SK-N-SH treated with all-trans-retinoic acid at 6 μM for 48 hours (cell line): ENCODE measurements around the gene ANKHD1.

ENCODE experiments used
- ATAC-seq: fragments of 200-7000 bp; cut with Tn5 transposase; 3 replicates; pipeline ENCODE4 v1.9.1; 2020; ENCODE audit warnings: mild to moderate bottlenecking, moderate library complexity
- ARNTL ChIP-seq: fragments of 450-650 bp; formaldehyde crosslinking; IDR thresholded peaks from 2 replicates; pipeline ENCODE4 v1.5.0; 2020; ENCODE audit warnings: low read depth, mild to moderate bottlenecking, moderate library complexity, borderline replicate concordance
- CSDC2 ChIP-seq: fragments of 250-450 bp; sonication (Bioruptor Pico); IDR thresholded peaks from 2 replicates; pipeline ENCODE4 v1.5.0; 2020; ENCODE audit warnings: mild to moderate bottlenecking, moderate library complexity
- CSRNP3 ChIP-seq: fragments of 250-450 bp; sonication (Bioruptor Pico); IDR thresholded peaks from 2 replicates; pipeline ENCODE4 v1.5.1; 2021; ENCODE audit warnings: mild to moderate bottlenecking, moderate library complexity
- ESRRG ChIP-seq: fragments of 250-450 bp; sonication (Bioruptor Pico); IDR thresholded peaks from 2 replicates; pipeline ENCODE4 v1.6.1; 2021; ENCODE audit warnings: mild to moderate bottlenecking
- GLIS3 ChIP-seq: fragments of 250-450 bp; sonication (Bioruptor Pico); IDR thresholded peaks from 2 replicates; pipeline ENCODE4 v1.5.0; 2020; ENCODE audit warnings: mild to moderate bottlenecking, moderate library complexity
- ISL1 ChIP-seq: fragments of 250-450 bp; sonication (Bioruptor Pico); IDR thresholded peaks from 2 replicates; pipeline ENCODE4 v2.1.2; 2022; ENCODE audit warnings: mild to moderate bottlenecking, moderate library complexity
- OSR1 ChIP-seq: fragments of 250-450 bp; sonication (Bioruptor Pico); IDR thresholded peaks from 2 replicates; pipeline ENCODE4 v1.8.0; 2022; ENCODE audit warnings: moderate library complexity, mild to moderate bottlenecking, inconsistent platforms
- PATZ1 ChIP-seq: fragments of 250-450 bp; sonication (Bioruptor Pico); IDR thresholded peaks from 2 replicates; pipeline ENCODE4 v1.8.0; 2020; ENCODE audit warnings: mild to moderate bottlenecking, moderate library complexity, borderline replicate concordance
- PPARA ChIP-seq: fragments of 250-450 bp; sonication (Bioruptor Pico); IDR thresholded peaks from 2 replicates; pipeline ENCODE4 v1.5.0; 2020; ENCODE audit warnings: mild to moderate bottlenecking, borderline replicate concordance
- RARB ChIP-seq: fragments of 250-450 bp; sonication (Bioruptor Pico); IDR thresholded peaks from 2 replicates; pipeline ENCODE4 v1.8.0; 2021; ENCODE audit warnings: mild to moderate bottlenecking, moderate library complexity
- SNAI2 ChIP-seq: fragments of 250-450 bp; sonication (Bioruptor Pico); IDR thresholded peaks from 2 replicates; pipeline ENCODE4 v1.5.0; 2020; ENCODE audit warnings: mild to moderate bottlenecking, moderate library complexity
- TSHZ2 ChIP-seq: fragments of 250-450 bp; sonication (Bioruptor Pico); IDR thresholded peaks from 2 replicates; pipeline ENCODE4 v1.5.0; 2020; ENCODE audit warnings: mild to moderate bottlenecking, moderate library complexity
- ZC3H10 ChIP-seq: fragments of 250-450 bp; sonication (Bioruptor Pico); IDR thresholded peaks from 2 replicates; pipeline ENCODE4 v1.5.1; 2021; ENCODE audit warnings: mild to moderate bottlenecking, moderate library complexity
- ZFP30 ChIP-seq: fragments of 450-650 bp; formaldehyde crosslinking; IDR thresholded peaks from 2 replicates; pipeline ENCODE4 v1.5.0; 2022; ENCODE audit warnings: mild to moderate bottlenecking, moderate library complexity
- ZNF565 ChIP-seq: fragments of 450-650 bp; formaldehyde crosslinking; conservative IDR thresholded peaks from 2 replicates; pipeline ENCODE4 v1.5.0; 2020; ENCODE audit warnings: low read depth, mild to moderate bottlenecking, moderate library complexity
- ZNF70 ChIP-seq: fragments of 450-650 bp; formaldehyde crosslinking; IDR thresholded peaks from 2 replicates; pipeline ENCODE4 v1.5.0; 2020; ENCODE audit warnings: mild to moderate bottlenecking, moderate library complexity
- ZNF8 ChIP-seq: fragments of 450-650 bp; formaldehyde crosslinking; IDR thresholded peaks from 2 replicates; pipeline ENCODE4 v1.5.0; 2020; ENCODE audit warnings: mild to moderate bottlenecking, moderate library complexity
- TF ChIP-seq, protein P1 (sequence below): fragments of 250-450 bp; sonication (Bioruptor Pico); IDR thresholded peaks from 2 replicates; pipeline ENCODE4 v1.5.1; 2020; ENCODE audit warnings: low read depth, mild to moderate bottlenecking, moderate library complexity
- TF ChIP-seq, protein P2 (sequence below): fragments of 250-450 bp; sonication (Bioruptor Pico); IDR thresholded peaks from 2 replicates; pipeline ENCODE4 v1.8.0; 2021; ENCODE audit warnings: low read depth, mild to moderate bottlenecking, moderate library complexity, borderline replicate concordance

ANKHD1 gene

DNA sequence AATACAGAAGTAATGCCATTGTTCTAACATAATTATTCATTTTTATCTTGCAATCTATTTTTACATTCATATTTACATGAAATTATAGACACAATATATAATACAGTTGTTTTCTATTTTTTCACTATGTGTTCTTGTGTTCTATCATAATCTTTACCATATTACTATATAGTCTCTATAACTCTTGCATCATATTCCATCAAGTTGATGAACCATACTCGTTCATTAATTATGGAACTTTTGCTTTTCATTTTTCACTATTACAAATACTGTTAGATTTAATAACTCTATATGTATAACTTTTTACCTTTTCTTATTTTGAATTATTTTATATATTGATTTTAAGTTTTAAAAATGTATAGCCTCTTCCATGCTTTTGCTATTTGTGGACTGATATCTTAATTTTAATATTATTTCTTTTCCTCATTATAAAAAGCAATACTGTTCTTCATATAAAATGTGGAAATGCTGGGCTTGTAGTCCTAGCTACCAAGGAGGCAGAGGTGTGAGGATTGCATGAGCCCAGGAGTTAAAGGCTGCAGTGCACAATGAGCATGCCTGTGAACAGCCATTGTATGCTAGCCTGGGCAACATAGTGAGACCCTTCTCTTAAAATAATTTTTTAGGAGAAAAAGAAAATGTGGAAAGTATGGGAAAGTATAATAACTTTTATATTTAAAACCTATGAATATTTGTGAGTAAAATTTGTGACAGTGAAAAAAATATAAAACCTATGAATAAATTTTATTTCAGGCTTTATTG, 65.5 kb downstream of the ANKHD1 start (continued):
- TF ChIP-seq ZFP30 (CRISPR knock-in tag) (no peak), ZNF70 (CRISPR knock-in tag) (no peak)

DNA sequence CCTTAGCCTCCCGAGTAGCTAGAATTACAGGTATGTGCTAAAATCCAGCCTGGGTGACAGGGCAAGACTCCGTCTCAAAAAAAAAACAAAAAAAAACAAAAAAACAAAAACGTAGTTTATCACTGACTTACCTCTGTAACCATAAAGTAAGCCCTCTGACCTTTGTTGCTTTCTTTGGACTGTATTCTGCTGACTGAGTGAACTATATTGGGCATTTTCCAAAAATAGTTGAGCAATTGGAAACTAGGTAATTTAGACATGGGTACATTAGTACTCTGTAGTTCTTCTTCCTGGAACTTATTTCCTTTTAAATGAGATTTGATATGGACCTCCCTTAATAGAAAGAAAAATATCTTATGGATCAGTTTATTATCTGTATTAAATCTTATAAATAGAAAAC, 66.6 kb downstream of the ANKHD1 start:
- ATAC-seq = no peak
- TF ChIP-seq ZNF70 (CRISPR knock-in tag) (no peak), ZNF8 (CRISPR knock-in tag) (no peak), ESRRG (CRISPR knock-in tag) (no peak), ARNTL (CRISPR knock-in tag) (no peak), CSRNP3 (CRISPR knock-in tag) (no peak), RARB (no peak), ZFP30 (CRISPR knock-in tag) (no peak), PPARA (CRISPR knock-in tag) (no peak), ISL1 (CRISPR knock-in tag) (no peak), OSR1 (no peak), SNAI2 (CRISPR knock-in tag) (no peak)

- no peak for TF ChIP-seq ZC3H10 (CRISPR knock-in tag)
- no peak for TF ChIP-seq SNAI2 (CRISPR knock-in tag)
- TF ChIP-seq ZNF565 (CRISPR knock-in tag) = no peak
- TF ChIP-seq ZNF8 (CRISPR knock-in tag) = no peak
- no peak for TF ChIP-seq TSHZ2
- ATAC-seq = no peak
Measured at GRCh38 chr5:140469259-140469658, 67.6 kb downstream of the ANKHD1 start.

DNA sequence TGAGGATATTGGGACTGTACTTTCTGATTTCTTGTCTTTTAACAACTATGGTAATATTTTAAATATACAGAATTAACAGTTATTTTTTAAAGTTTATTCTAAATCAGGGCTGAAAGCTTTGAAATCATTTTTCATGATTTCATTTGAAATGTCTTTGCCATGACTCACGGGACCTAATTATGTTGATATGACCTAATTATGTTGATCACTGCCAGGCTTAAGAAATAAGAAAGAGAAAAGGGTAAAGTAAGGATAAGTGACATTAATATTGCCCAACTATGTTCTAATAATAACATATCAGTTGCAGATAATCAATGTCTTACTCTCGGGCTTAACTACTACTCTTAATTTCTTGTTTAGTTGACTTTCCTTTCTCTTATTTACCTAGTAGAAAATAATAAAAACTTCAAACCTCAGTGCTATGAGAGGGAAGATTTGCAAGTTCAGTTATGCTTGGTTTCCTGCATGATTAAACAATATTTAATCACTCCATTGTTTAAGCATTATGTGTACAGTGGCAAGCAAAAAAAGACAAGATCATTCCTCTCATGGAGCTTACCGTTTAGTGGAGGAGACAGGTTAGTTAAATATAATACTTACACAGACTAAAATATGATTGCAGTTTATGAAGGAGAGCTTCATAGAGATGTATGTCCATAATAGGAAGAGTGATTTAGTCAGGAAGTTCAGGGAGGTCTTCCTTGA, 78.8 kb downstream of the ANKHD1 start:
- peak; percentile 61 for ATAC-seq

More for the DNA sequence above, 78.8 kb downstream of the ANKHD1 start:
- TF ChIP-seq ISL1 (CRISPR knock-in tag) = peak; percentile 83
- TF ChIP-seq ZNF8 (CRISPR knock-in tag) = no peak
- TF ChIP-seq PPARA (CRISPR knock-in tag) = no peak
- TF ChIP-seq, protein P1, sequence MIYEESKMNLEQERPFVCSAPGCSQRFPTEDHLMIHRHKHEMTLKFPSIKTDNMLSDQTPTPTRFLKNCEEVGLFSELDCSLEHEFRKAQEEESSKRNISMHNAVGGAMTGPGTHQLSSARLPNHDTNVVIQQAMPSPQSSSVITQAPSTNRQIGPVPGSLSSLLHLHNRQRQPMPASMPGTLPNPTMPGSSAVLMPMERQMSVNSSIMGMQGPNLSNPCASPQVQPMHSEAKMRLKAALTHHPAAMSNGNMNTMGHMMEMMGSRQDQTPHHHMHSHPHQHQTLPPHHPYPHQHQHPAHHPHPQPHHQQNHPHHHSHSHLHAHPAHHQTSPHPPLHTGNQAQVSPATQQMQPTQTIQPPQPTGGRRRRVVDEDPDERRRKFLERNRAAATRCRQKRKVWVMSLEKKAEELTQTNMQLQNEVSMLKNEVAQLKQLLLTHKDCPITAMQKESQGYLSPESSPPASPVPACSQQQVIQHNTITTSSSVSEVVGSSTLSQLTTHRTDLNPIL = peak; percentile 57; the same call in 1 of the 2 replicates
- TF ChIP-seq CSDC2 (CRISPR knock-in tag) = no peak
- TF ChIP-seq TSHZ2 = no peak
- TF ChIP-seq, protein P2, sequence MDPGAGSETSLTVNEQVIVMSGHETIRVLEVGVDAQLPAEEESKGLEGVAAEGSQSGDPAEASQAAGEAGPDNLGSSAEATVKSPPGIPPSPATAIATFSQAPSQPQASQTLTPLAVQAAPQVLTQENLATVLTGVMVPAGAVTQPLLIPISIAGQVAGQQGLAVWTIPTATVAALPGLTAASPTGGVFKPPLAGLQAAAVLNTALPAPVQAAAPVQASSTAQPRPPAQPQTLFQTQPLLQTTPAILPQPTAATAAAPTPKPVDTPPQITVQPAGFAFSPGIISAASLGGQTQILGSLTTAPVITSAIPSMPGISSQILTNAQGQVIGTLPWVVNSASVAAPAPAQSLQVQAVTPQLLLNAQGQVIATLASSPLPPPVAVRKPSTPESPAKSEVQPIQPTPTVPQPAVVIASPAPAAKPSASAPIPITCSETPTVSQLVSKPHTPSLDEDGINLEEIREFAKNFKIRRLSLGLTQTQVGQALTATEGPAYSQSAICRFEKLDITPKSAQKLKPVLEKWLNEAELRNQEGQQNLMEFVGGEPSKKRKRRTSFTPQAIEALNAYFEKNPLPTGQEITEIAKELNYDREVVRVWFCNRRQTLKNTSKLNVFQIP (CRISPR knock-in tag) = no peak
- peak; percentile 49; the same call in 1 of the 2 replicates for TF ChIP-seq PATZ1 (CRISPR knock-in tag)
- no peak for TF ChIP-seq ZFP30 (CRISPR knock-in tag)
- TF ChIP-seq GLIS3 (CRISPR knock-in tag) = no peak
- peak; percentile 57; the same call in 1 of the 2 replicates for TF ChIP-seq ZC3H10 (CRISPR knock-in tag)
